Fibroblast of upper back skin (primary cell): ENCODE data around the gene ARHGEF1.
"Not testable (repeated sequence)": the region's sequence is repeated elsewhere in the genome, so short reads cannot be mapped to it uniquely, and the experiment has no call there.

ENCODE experiments used
- DNase-seq: peaks from one replicate; pipeline ENCODE4 v3.0.0-alpha.2; 2013

The ARHGEF1 gene

GRCh38 chr19:41906916-41907680, 24.1 kb downstream of the ARHGEF1 start:
- no peak for DNase-seq

- no peak for DNase-seq
These were observed 25.1 kb downstream of the ARHGEF1 start for GRCh38 chr19:41907994-41908615.

DNA sequence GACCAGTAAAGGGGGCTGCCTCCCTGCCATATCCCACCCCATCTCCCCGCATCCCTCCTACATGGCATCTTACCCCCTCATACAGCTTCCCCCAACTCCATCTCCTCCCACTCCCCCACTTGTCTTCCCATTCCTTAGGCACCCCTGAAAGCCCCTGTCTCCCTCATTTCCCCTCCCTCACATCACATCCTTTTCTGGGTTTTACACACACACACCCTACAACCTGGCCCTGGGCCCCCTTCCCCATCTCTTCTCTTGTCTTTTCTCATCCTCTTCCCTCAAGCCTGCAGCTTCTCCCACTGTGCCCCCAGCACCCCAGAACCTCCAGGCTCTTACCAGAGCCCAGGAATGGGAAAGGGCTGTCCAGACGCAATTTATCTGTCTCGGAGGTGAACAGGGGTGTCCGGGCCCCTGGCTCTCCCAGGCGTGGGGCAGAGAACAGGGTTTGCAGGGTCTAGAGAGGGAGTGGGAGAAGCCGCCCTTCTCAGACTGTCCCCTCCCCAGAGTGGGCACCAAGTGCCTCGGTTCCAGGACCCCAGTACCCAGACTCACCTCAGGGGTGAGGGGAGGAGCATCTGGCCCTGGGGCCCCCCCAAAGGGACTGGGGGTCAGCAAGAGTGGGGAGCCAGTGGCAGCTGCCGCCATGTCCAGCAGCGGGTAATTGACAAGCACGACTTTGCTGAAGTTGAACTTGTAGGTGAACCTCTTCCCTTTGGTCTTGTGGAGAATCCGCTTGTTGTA, 25.9 kb downstream of the ARHGEF1 start:
- DNase-seq = no peak

DNA sequence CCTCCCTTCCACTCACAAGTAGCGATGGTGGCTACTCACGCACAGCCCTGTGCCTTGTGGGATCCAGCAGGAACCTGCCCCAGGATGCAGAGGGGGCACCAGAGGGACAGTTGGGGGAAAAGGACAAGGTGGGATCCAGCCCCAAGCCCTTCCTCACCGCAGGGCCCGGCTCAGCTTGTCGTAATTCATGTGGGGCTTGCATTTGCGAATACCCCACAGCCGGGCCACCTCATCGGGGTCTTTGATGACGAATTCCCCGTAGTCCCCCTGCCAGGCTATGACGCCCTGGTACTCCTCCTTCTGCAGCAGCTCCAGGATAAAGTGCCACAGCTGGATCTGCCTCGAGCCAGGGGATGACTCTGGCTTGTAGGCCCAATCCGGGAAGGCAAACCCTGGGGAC, 26.7 kb downstream of the ARHGEF1 start:
- no peak for DNase-seq

- no peak for DNase-seq
These were observed 27.4 kb downstream of the ARHGEF1 start for GRCh38 chr19:41910240-41910991.

- no peak for DNase-seq
These were observed 28.3 kb downstream of the ARHGEF1 start for GRCh38 chr19:41910992-41911888.

GRCh38 chr19:41911889-41912731, 29.1 kb downstream of the ARHGEF1 start:
- no peak for DNase-seq

DNA sequence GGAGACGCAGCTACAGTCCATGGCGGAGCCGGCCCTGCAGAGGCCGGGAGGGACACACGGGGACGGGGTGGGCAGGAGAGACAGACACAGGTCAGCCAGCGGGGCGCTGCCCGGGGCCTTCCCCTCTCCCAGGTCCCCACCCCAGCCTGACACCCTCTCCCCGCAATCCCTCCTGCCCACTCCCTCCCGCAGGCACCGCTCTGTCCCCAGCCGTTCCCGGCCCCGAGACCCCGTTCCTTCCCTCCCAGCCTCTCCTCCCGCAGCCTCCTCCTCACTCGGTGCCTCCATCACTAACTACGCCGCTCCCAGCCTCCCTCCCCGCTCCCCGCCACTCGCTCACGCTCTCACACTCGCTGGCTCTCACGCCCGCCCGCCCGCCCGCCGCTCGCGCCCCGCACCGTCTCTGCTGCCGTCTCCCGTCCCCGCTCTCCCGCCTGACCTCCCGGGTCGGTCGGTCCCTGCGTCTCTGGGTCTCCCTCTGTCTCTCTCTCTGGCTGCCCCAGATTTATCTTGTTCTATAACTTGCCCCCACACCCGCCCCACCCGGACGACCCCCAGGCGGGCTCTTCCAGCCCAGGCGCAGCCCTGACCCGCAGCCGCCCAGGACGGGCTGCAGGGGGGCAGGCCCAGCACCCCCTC, 30.0 kb downstream of the ARHGEF1 start:
- no peak for DNase-seq

GRCh38 chr19:41913538-41914423, 30.8 kb downstream of the ARHGEF1 start:
- DNase-seq = no peak

DNA sequence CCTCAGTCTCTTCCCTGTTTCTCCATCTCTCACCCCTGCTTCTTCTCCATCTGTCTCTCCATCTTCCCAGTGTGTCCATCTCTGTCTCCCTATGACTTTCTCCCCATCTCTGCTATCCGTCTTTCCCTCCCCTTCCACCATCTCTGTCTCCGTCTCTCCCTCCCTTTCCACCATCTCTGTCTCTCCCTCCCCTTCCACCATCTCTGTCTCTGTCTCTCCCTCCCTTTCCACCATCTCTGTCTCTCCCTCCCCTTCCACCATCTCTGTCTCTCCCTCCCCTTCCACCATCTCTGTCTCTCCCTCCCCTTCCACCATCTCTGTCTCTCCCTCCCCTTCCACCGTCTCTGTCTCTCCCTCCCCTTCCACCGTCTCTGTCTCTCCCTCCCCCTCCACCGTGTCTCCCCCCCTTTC, 31.4 kb downstream of the ARHGEF1 start:
- DNase-seq = not testable (repeated sequence)

DNA sequence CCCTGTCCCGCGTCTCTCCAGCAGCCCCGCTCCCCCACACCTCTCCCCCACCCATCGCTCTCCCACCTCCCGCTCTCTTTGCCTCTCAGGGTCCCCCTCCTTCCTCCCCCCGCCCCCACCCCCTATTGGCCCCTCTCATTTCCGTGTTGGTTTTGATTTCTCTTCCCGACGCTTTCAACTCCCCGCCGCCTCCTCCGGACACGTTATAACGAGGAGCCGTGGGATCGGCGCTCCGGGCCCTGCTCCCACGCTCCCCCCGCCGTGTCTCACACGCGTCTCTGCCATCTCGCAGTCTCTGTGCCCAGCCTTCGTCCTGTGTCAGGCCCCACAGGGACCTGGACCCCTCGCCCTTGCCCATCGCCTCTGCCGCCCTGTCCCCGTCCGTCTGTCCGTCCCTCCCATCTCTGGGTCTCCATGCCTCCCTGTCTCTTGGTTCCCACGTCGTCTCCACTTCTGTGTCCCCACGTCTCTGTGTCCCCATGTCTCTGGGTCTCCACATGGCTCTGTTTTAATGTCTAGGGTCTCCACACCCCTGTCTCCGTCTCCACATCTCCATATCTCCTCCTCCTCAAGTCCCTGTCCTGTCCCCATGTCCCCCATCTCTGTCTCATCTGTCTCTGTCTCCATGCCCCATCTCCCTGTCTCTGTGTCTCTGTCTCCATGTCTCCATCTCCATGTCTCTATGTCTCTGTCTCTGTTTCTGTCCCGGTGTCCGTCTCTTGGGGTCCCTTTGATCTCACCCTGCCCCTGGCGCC, 32.2 kb downstream of the ARHGEF1 start:
- no peak for DNase-seq

DNA sequence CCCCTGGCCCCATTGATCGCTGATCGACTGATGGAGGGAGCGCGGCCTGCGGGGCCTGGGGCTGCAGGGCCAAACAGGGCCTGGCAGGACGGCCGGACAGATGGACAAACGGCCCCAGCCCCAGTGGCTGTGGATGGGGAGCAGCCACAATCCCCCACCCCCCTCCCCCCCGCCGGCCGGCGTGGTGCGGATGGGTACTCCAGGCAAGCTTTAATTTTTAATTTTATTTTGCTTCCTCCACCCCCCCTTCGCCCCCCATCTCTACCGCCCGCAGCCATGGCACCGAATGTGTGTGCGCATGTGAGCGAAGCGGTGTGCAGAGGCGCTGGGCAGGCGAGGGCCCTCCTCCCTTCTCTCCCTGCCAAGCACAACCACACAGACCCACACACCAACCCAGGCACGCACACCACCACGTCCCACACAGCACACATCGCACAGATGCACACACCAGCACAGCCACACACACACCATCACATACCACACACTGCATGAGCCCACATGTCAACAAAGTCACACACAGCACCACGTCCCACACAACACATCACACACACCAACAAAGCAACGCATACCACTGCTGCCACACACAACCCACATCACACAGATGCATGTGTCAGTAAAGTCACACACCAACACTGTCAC, 32.9 kb downstream of the ARHGEF1 start:
- DNase-seq = no peak

GRCh38 chr19:41917676-41918075, 34.7 kb downstream of the ARHGEF1 start:
- no peak for DNase-seq

DNA sequence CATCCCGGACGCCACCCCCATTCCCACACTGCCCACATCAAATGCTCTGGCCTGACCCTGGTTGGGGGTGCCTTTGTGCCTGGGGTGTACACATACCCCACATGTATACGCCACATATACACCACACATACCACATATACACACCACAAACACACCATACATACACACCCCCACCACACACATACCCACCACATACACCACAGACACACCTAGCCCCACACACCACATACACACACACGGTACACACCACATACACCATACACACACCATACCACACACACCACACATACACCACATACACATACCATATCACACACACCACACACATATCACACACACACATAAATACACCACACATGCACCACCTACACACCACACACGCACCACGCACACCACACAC, 35.1 kb downstream of the ARHGEF1 start:
- no peak for DNase-seq

GRCh38 chr19:41918653-41919244, 35.8 kb downstream of the ARHGEF1 start:
- no peak for DNase-seq

GRCh38 chr19:41919948-41920712, 37.1 kb downstream of the ARHGEF1 start:
- DNase-seq = no peak
